H9 (cell line): ENCODE data around the gene DOC2A. TPM values are rescaled to one million over a fixed set of nuclear protein-coding genes. Genes with fewer than 3 reads are reported as not detected.

Experiments
- DNase-seq: peaks from one replicate; pipeline ENCODE4 v3.0.0-alpha.2; 2017
- H2AFZ ChIP-seq: one replicate; pipeline ENCODE4 v1.6.1; 2013; ENCODE audit warnings: mild to moderate bottlenecking, low read length, control low read depth, moderate library complexity
- H2AK5ac ChIP-seq: 2 replicates; pipeline ENCODE4 v1.6.1; 2013; ENCODE audit warnings: low read length, control low read depth, mixed read lengths; ENCODE audit not compliant: insufficient read length
- H2BK120ac ChIP-seq: one replicate; pipeline ENCODE4 v1.6.1; 2013; ENCODE audit warnings: low read depth, mild to moderate bottlenecking, low read length, control low read depth, inconsistent platforms; ENCODE audit not compliant: poor library complexity, severe bottlenecking
- H2BK12ac ChIP-seq: 2 replicates; pipeline ENCODE4 v1.6.1; 2013; ENCODE audit warnings: low read length, control low read depth, mixed read lengths, low read depth; ENCODE audit not compliant: insufficient read length
- H2BK15ac ChIP-seq: 2 replicates; pipeline ENCODE4 v1.6.1; 2013; ENCODE audit warnings: low read depth, low read length, control low read depth
- H2BK20ac ChIP-seq: one replicate; pipeline ENCODE4 v1.6.1; 2013; ENCODE audit warnings: low read depth, mild to moderate bottlenecking, low read length, control low read depth, inconsistent platforms; ENCODE audit not compliant: poor library complexity, severe bottlenecking
- H2BK5ac ChIP-seq: 2 replicates; pipeline ENCODE4 v1.6.1; 2013; ENCODE audit warnings: low read length, control low read depth, mixed read lengths; ENCODE audit not compliant: insufficient read length
- H3K14ac ChIP-seq: 2 replicates; pipeline ENCODE4 v1.6.1; 2013; ENCODE audit warnings: low read length, control low read depth; ENCODE audit not compliant: insufficient read depth
- H3K18ac ChIP-seq: 2 replicates; pipeline ENCODE4 v1.6.1; 2013; ENCODE audit warnings: low read depth, mild to moderate bottlenecking, mixed read lengths, low read length, control low read depth; ENCODE audit not compliant: insufficient read length
- H3K23ac ChIP-seq: 2 replicates; pipeline ENCODE4 v1.6.1; 2013; ENCODE audit warnings: low read length, control low read depth, mixed read lengths, low read depth; ENCODE audit not compliant: insufficient read length
- H3K23me2 ChIP-seq: 2 replicates; pipeline ENCODE4 v1.6.1; 2013; ENCODE audit warnings: low read depth, mild to moderate bottlenecking, mixed read lengths, low read length, control low read depth; ENCODE audit not compliant: insufficient read length, poor library complexity, severe bottlenecking
- H3K27ac ChIP-seq: 2 replicates; pipeline ENCODE4 v1.5.1; 2013; ENCODE audit warnings: low read length, control low read depth, mixed read lengths, low read depth; ENCODE audit not compliant: insufficient read length
- H3K27me3 ChIP-seq: 2 replicates; pipeline ENCODE4 v1.6.1; 2013; ENCODE audit warnings: low read length, control low read depth, inconsistent platforms; ENCODE audit not compliant: insufficient read depth
- H3K4ac ChIP-seq: 2 replicates; pipeline ENCODE4 v1.6.1; 2013; ENCODE audit warnings: low read depth, mild to moderate bottlenecking, control low read depth, inconsistent platforms, low read length, moderate library complexity
- H3K4me1 ChIP-seq: 2 replicates; pipeline ENCODE4 v1.6.1; 2013; ENCODE audit warnings: low read length, control low read depth, inconsistent platforms; ENCODE audit not compliant: insufficient read depth
- H3K4me2 ChIP-seq: 2 replicates; pipeline ENCODE4 v1.6.1; 2013; ENCODE audit warnings: low read length, control low read depth, mixed read lengths; ENCODE audit not compliant: insufficient read length, insufficient read depth
- H3K56ac ChIP-seq: 2 replicates; pipeline ENCODE4 v1.6.1; 2013; ENCODE audit warnings: low read depth, mild to moderate bottlenecking, mixed read lengths, low read length, control low read depth; ENCODE audit not compliant: insufficient read length
- H3K79me1 ChIP-seq: 2 replicates; pipeline ENCODE4 v1.6.1; 2013; ENCODE audit warnings: low read depth, mild to moderate bottlenecking, moderate library complexity, low read length, control low read depth, inconsistent platforms; ENCODE audit not compliant: insufficient read depth, poor library complexity, severe bottlenecking
- H3K79me2 ChIP-seq: 2 replicates; pipeline ENCODE4 v1.6.1; 2013; ENCODE audit warnings: low read length, control low read depth, inconsistent platforms; ENCODE audit not compliant: insufficient read depth
- H3K9ac ChIP-seq: 2 replicates; pipeline ENCODE4 v1.6.1; 2013; ENCODE audit warnings: low read length, control low read depth, mixed read lengths; ENCODE audit not compliant: insufficient read length; ENCODE audit errors: extremely low read depth
- H3K9me3 ChIP-seq: one replicate; pipeline ENCODE4 v1.6.1; 2013; ENCODE audit warnings: low read depth, low read length, inconsistent platforms; ENCODE audit not compliant: control insufficient read depth
- H3T11ph ChIP-seq: one replicate; pipeline ENCODE4 v1.6.1; 2013; ENCODE audit warnings: mild to moderate bottlenecking, low read length, control low read depth, inconsistent platforms
- H4K20me1 ChIP-seq: one replicate; pipeline ENCODE4 v1.6.1; 2013; ENCODE audit not compliant: control insufficient read depth, insufficient read length, insufficient read depth
- H4K5ac ChIP-seq: 2 replicates; pipeline ENCODE4 v1.6.1; 2013; ENCODE audit warnings: low read depth, mild to moderate bottlenecking, mixed read lengths, low read length, control low read depth; ENCODE audit not compliant: insufficient read length
- H4K8ac ChIP-seq: replicated peaks from 2 replicates; pipeline ENCODE4 v1.6.1; 2013; ENCODE audit warnings: low read length, control low read depth, mixed read lengths, low read depth; ENCODE audit not compliant: insufficient read length
- H4K91ac ChIP-seq: 2 replicates; pipeline ENCODE4 v1.6.1; 2013; ENCODE audit warnings: low read depth, mild to moderate bottlenecking, moderate library complexity, mixed read lengths, low read length, control low read depth; ENCODE audit not compliant: insufficient read length
- H3K27ac Mint-ChIP-seq, 3 experiments: 2 replicates in 2 of 3; 3 replicates in 1 of 3; pipeline ENCODE4 v1.8.0; 2020 to 2021; ENCODE audit warnings: mixed read lengths in 3 of 3, mild to moderate bottlenecking in 1 of 3, moderate library complexity in 1 of 3
- H3K27me3 Mint-ChIP-seq: 2 replicates; pipeline ENCODE4 v1.8.0; 2021; ENCODE audit warnings: low read depth, mild to moderate bottlenecking, moderate library complexity, mixed read lengths
- H3K36me3 Mint-ChIP-seq, 3 experiments: 2 replicates in 2 of 3; 3 replicates in 1 of 3; pipeline ENCODE4 v1.8.0; 2020 to 2021; ENCODE audit warnings: low read depth in 3 of 3, mixed read lengths in 3 of 3; ENCODE audit not compliant: insufficient read depth in 1 of 3
- H3K4me1 Mint-ChIP-seq, 2 experiments: 2 replicates each; pipeline ENCODE4 v1.8.0; 2020; ENCODE audit warnings: mixed read lengths in 2 of 2
- H3K4me3 Mint-ChIP-seq, 2 experiments: 2 replicates in 1 of 2; 3 replicates in 1 of 2; pipeline ENCODE4 v1.8.0; 2020 to 2021; ENCODE audit warnings: mild to moderate bottlenecking in 2 of 2, mixed read lengths in 2 of 2, moderate library complexity in 1 of 2
- H3K9me3 Mint-ChIP-seq, 2 experiments: 2 replicates in 1 of 2; 3 replicates in 1 of 2; pipeline ENCODE4 v1.8.0; 2020; ENCODE audit warnings: mild to moderate bottlenecking in 2 of 2, mixed read lengths in 2 of 2, moderate library complexity in 1 of 2
- WGBS: extraction: QIAGEN DNeasy Blood & Tissue Kit; methylation state at CpG from one replicate; pipeline ENCODE4 v1.1.7; 2013; ENCODE audit warnings: missing lambda C conversion rate, low lambda C conversion rate, mixed read lengths; ENCODE audit not compliant: insufficient read length; ENCODE audit errors: extremely low coverage; 5-methylcytosine and 5-hydroxymethylcytosine counted together
- total RNA-seq: library from RNA; stranded (reverse); gene quantifications from 2 replicates; pipeline ENCODE4 v1.2.1, GENCODE V29; 2021
- TF ChIP-seq, protein P1 (sequence below): fragments of 200-600 bp; sonication (generic); conservative IDR thresholded peaks from 3 replicates; pipeline ENCODE4 v1.8.0; 2021; ENCODE audit warnings: antibody characterized with exemption, mild to moderate bottlenecking

Gene DOC2A
- total RNA-seq, 1 experiment from 2014 or later = 12.2 TPM

DNA sequence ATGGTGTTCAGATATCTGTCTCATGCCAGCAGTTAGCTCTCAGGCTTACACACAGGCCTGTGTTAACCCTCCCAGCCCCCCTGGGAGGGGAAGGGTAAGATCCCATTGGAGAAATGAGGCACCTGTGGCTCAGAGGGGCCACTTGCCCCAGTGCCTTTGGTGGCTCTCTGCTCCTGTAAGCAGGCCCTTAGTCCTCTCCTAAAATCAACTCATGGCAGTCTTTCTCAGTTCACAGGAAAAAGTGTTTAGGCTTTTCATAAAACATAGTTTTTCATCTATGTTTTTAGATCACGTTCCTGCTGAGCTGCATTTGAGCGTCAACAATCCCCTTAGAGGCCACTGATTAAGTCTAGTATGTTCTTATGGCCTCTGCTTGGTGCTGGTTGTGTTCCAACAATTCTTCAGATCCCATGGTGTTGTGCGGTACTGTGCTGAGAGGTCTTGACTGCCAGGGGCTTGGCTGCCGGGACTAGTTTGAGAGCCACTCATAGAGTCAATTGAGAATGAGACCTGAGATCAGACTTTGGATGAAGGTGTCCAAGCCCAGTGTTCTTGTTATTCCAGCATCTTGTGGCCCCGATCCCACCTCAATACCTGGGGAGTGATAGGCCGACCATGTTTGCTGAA, 26.6 kb downstream of the DOC2A start:
- Histone ChIP-seq H4K91ac (no peak overlapping the region), H2AFZ (no peak overlapping the region), H3K14ac (no peak overlapping the region), H3K4me1 (no peaks in the 10 kb centered on the region), H3K79me1 (no peaks in the 10 kb centered on the region), H3K23ac (no peak overlapping the region), H3K4ac (no peak overlapping the region), H4K20me1 (no peaks in the 10 kb centered on the region), H3T11ph (no peak overlapping the region), H3K9me3 (no peaks in the 10 kb centered on the region), H2BK5ac (no peak overlapping the region), H4K8ac (no peak overlapping the region), H2BK15ac (no peak overlapping the region), H3K4me2 (no peak overlapping the region), H3K56ac (no peak overlapping the region), H2BK12ac (no peak overlapping the region), H3K18ac (no peak overlapping the region), H3K23me2 (no peaks in the 10 kb centered on the region), H3K27ac (no peak overlapping the region), H2AK5ac (no peak overlapping the region), H3K27me3 (no peaks in the 10 kb centered on the region), H3K9ac (no peak overlapping the region), H4K5ac (no peak overlapping the region), H2BK20ac (no peak overlapping the region), H3K79me2 (no peaks in the 10 kb centered on the region), H2BK120ac (no peak overlapping the region)
- Mint-ChIP-seq H3K36me3 (peaks cover 53 to 87% (median 80%) of the 10 kb centered on the region in 3 experiments), H3K4me3 (no peak overlapping the region), H3K9me3 (no peaks in the 10 kb centered on the region), H3K4me1 (no peaks in the 10 kb centered on the region), H3K27me3 (no peaks in the 10 kb centered on the region), H3K27ac (no peak overlapping the region)
- DNase-seq = no peak
- TF ChIP-seq, protein P1, sequence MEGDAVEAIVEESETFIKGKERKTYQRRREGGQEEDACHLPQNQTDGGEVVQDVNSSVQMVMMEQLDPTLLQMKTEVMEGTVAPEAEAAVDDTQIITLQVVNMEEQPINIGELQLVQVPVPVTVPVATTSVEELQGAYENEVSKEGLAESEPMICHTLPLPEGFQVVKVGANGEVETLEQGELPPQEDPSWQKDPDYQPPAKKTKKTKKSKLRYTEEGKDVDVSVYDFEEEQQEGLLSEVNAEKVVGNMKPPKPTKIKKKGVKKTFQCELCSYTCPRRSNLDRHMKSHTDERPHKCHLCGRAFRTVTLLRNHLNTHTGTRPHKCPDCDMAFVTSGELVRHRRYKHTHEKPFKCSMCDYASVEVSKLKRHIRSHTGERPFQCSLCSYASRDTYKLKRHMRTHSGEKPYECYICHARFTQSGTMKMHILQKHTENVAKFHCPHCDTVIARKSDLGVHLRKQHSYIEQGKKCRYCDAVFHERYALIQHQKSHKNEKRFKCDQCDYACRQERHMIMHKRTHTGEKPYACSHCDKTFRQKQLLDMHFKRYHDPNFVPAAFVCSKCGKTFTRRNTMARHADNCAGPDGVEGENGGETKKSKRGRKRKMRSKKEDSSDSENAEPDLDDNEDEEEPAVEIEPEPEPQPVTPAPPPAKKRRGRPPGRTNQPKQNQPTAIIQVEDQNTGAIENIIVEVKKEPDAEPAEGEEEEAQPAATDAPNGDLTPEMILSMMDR = no peak
- no CpG with 5 or more reads among the region's 6 CpGs for WGBS
